K562 (cell line): ENCODE measurements around the gene GLRA3. TPM values are rescaled to one million over a fixed set of nuclear protein-coding genes. Genes with fewer than 3 reads are reported as not detected.

Experiments used
- CBX1 ChIP-seq: sonication (generic); IDR thresholded peaks from 2 replicates; pipeline ENCODE4 v1.6.1; 2016; ENCODE audit warnings: antibody characterized with exemption, low read depth, mild to moderate bottlenecking
- CC2D1A ChIP-seq: fragments of 450-650 bp; IDR thresholded peaks from 2 replicates; pipeline ENCODE4 v1.6.1; 2017; ENCODE audit warnings: mild to moderate bottlenecking
- CEBPB ChIP-seq: fragments of 450-650 bp; IDR thresholded peaks from 2 replicates; pipeline ENCODE4 v1.6.1; 2016; ENCODE audit warnings: missing genetic modification characterization, missing compliant biosample characterization
- DNMT1 ChIP-seq: fragments of 450-650 bp; IDR thresholded peaks from 2 replicates; pipeline ENCODE4 v1.6.1; 2016; ENCODE audit warnings: antibody characterized with exemption, mild to moderate bottlenecking
- ETV5 ChIP-seq: sonication (generic); formaldehyde crosslinking; IDR thresholded peaks from 2 replicates; pipeline ENCODE4 v1.4.0; 2020; ENCODE audit warnings: low read depth, mild to moderate bottlenecking, missing genetic modification reagents
- EWSR1 ChIP-seq: fragments of 450-650 bp; IDR thresholded peaks from 2 replicates; pipeline ENCODE4 v1.6.1; 2018; ENCODE audit warnings: borderline replicate concordance, mild to moderate bottlenecking, low read depth, moderate library complexity; ENCODE audit not compliant: partially characterized antibody
- FOS ChIP-seq: IDR thresholded peaks from 3 replicates; pipeline ENCODE4 v1.6.1; 2011; ENCODE audit not compliant: insufficient read length; ENCODE audit errors: extremely low read depth
- HDAC2 ChIP-seq: fragments of 450-650 bp; IDR thresholded peaks from 2 replicates; pipeline ENCODE4 v1.6.1; 2016; ENCODE audit warnings: mild to moderate bottlenecking
- JUNB ChIP-seq: fragments of 450-650 bp; formaldehyde crosslinking; conservative IDR thresholded peaks from 2 replicates; pipeline ENCODE4 v1.4.0; 2020; ENCODE audit warnings: mild to moderate bottlenecking
- MECOM ChIP-seq: fragments of 250-450 bp; sonication (Bioruptor Pico); IDR thresholded peaks from 2 replicates; pipeline ENCODE4 v1.8.0; 2022; ENCODE audit warnings: inconsistent platforms
- NCOR1 ChIP-seq: fragments of 450-650 bp; IDR thresholded peaks from 2 replicates; pipeline ENCODE4 v1.6.1; 2016; ENCODE audit warnings: mild to moderate bottlenecking, moderate library complexity
- PCBP1 ChIP-seq: fragments of 200-400 bp; formaldehyde crosslinking; IDR thresholded peaks from 2 replicates; pipeline ENCODE4 v1.6.1; 2018; ENCODE audit warnings: mild to moderate bottlenecking, low read depth, low read length; ENCODE audit not compliant: poor library complexity, severe bottlenecking
- RBM22 ChIP-seq: fragments of 200-400 bp; formaldehyde crosslinking; IDR thresholded peaks from 2 replicates; pipeline ENCODE4 v1.6.1; 2018; ENCODE audit warnings: low read length, low read depth; ENCODE audit not compliant: poor library complexity, severe bottlenecking
- RREB1 ChIP-seq: fragments of 250-450 bp; sonication (Bioruptor Pico); IDR thresholded peaks from 2 replicates; pipeline ENCODE4 v1.4.0; 2020
- RUNX1 ChIP-seq: sonication (generic); IDR thresholded peaks from 2 replicates; pipeline ENCODE4 v1.6.1; 2016; ENCODE audit warnings: antibody characterized with exemption, low read depth
- SMARCE1 ChIP-seq: fragments of 450-650 bp; IDR thresholded peaks from 2 replicates; pipeline ENCODE4 v1.7.1; 2016; ENCODE audit warnings: mild to moderate bottlenecking
- SRSF1 ChIP-seq: fragments of 200-400 bp; formaldehyde crosslinking; IDR thresholded peaks from 2 replicates; pipeline ENCODE4 v1.6.1; 2017; ENCODE audit warnings: mild to moderate bottlenecking, low read depth, low read length, moderate library complexity
- TGIF2 ChIP-seq: sonication (generic); formaldehyde crosslinking; IDR thresholded peaks from 2 replicates; pipeline ENCODE4 v1.8.1; 2022; ENCODE audit warnings: mild to moderate bottlenecking, missing genetic modification reagents, moderate library complexity
- XRCC3 ChIP-seq: fragments of 450-650 bp; IDR thresholded peaks from 2 replicates; pipeline ENCODE4 v1.6.1; 2017; ENCODE audit warnings: mild to moderate bottlenecking, moderate library complexity
- ZFP1 ChIP-seq: fragments of 450-650 bp; formaldehyde crosslinking; IDR thresholded peaks from 2 replicates; pipeline ENCODE4 v1.4.0; 2020; ENCODE audit warnings: mild to moderate bottlenecking, mixed read lengths
- ZNF316 ChIP-seq: fragments of 450-650 bp; IDR thresholded peaks from 2 replicates; pipeline ENCODE4 v1.6.1; 2016
- ZNF444 ChIP-seq: fragments of 250-450 bp; sonication (Bioruptor Pico); IDR thresholded peaks from 2 replicates; pipeline ENCODE4 v1.4.0; 2020; ENCODE audit warnings: mild to moderate bottlenecking, moderate library complexity
- ZNF586 ChIP-seq: fragments of 450-650 bp; formaldehyde crosslinking; conservative IDR thresholded peaks from 2 replicates; pipeline ENCODE4 v1.4.0; 2020; ENCODE audit warnings: mild to moderate bottlenecking, moderate library complexity
- ZNF668 ChIP-seq: fragments of 250-450 bp; sonication (Bioruptor Pico); IDR thresholded peaks from 2 replicates; pipeline ENCODE4 v1.8.0; 2022; ENCODE audit warnings: mild to moderate bottlenecking, inconsistent platforms
- ZNF830 ChIP-seq: fragments of 250-450 bp; sonication (Bioruptor Pico); IDR thresholded peaks from 2 replicates; pipeline ENCODE4 v1.5.0; 2021; ENCODE audit warnings: mild to moderate bottlenecking
- polyA plus RNA-seq, 8 experiments: library from polyadenylated mRNA; depleted of rRNA in 4 of 8; stranded (reverse) in 5 of 8; unstranded in 3 of 8; fragments of >200 nt; fragmentation: Nextera tagmentation in 2 of 8; fragmentation: Illumina TruSeq in 1 of 8; extraction: Ambion mirVana in 2 of 8; extraction: Trizol in 1 of 8; gene quantifications; 2 replicates each; pipeline versions ENCODE4 v1.2.1 to v1.2.3, GENCODE V29; 2011 to 2014; ENCODE audit warnings: inconsistent platforms in 1 of 8, missing spikeins in 1 of 8
- total RNA-seq, 7 experiments: library from RNA; depleted of rRNA in 6 of 7; stranded (reverse); fragments of >200 nt in 6 of 7; fragmentation: Illumina TruSeq in 2 of 7; extraction: Trizol in 2 of 7; gene quantifications; 2 replicates each; pipeline versions ENCODE4 v1.2.1 to v1.2.3, GENCODE V29; 2011 to 2021; ENCODE audit warnings: low replicate concordance in 1 of 7
- TF ChIP-seq, protein P1 (sequence below): fragments of 250-450 bp; sonication (Bioruptor Pico); IDR thresholded peaks from 2 replicates; pipeline ENCODE4 v1.6.1; 2021; ENCODE audit warnings: mild to moderate bottlenecking

Gene GLRA3
- total and polyA plus RNA-seq, 9 of the 15 experiments (the other 6 are each of a cell fraction or from before 2014, with no cell fraction given), result 0.06 to 0.14 (median 0.08) TPM; not detected in 2

- no peak for TF ChIP-seq CC2D1A
- peak; percentile 46; the same call in 1 of the 2 replicates for TF ChIP-seq HDAC2
- no peak for TF ChIP-seq ZFP1
- no peak for TF ChIP-seq NCOR1
- TF ChIP-seq EWSR1, result no peak
- TF ChIP-seq MECOM, result 0 out of 2 replicates have a peak, but pooled peaks have one; percentile 14
- TF ChIP-seq SRSF1, result no peak
- TF ChIP-seq ZNF830 (CRISPR knock-in tag), result no peak
- no peak for TF ChIP-seq FOS
- TF ChIP-seq ZNF586 (CRISPR knock-in tag), result no peak
- TF ChIP-seq PCBP1, result no peak
- no peak for TF ChIP-seq DNMT1
- TF ChIP-seq ZNF316, result peak; percentile 55; the same call in 1 of the 2 replicates
- no peak for TF ChIP-seq ZNF444 (CRISPR knock-in tag)
- no peak for TF ChIP-seq RBM22
- TF ChIP-seq SMARCE1, result no peak
- TF ChIP-seq TGIF2 (CRISPR knock-in tag), result peak; percentile 57; the same call in 1 of the 2 replicates
- no peak for TF ChIP-seq ZNF668 (CRISPR knock-in tag)
- no peak for TF ChIP-seq RUNX1
- no peak for TF ChIP-seq XRCC3
- 0 out of 2 replicates have a peak, but pooled peaks have one; percentile 23 for TF ChIP-seq CBX1
- TF ChIP-seq, protein P1, sequence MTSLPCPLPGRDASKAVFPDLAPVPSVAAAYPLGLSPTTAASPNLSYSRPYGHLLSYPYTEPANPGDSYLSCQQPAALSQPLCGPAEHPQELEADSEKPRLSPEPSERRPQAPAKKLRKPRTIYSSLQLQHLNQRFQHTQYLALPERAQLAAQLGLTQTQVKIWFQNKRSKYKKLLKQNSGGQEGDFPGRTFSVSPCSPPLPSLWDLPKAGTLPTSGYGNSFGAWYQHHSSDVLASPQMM (CRISPR knock-in tag), result no peak
- TF ChIP-seq ETV5 (CRISPR knock-in tag), result no peak
- no peak for TF ChIP-seq CEBPB (tag)
- TF ChIP-seq JUNB (CRISPR knock-in tag), result no peak
- TF ChIP-seq RREB1 (CRISPR knock-in tag), result no peak
These were observed at the start of gene GLRA3 (continued) for GRCh38 chr4:174828845-174829701.
